ENCODE measurements around the gene CCDC88B. TPM values are rescaled to one million over a fixed set of nuclear protein-coding genes. Genes with fewer than 3 reads are reported as not detected.

Gene CCDC88B
- total RNA-seq, 1 donor: 21.3 TPM

- DNase-seq (ENCODE audit: low read depth in 2 of 3, low spot score in 2 of 3): no peak
Observed at GRCh38 chr11:64406221-64406946, 66.4 kb downstream of the CCDC88B start.

Small RNA genes within 50 kb of the gene (small RNA-seq; reads per million reads assigned to genes)
- gene MIR1237 (not detected), gene MIR7155 (not detected), gene RF00019 (not detected)

Other genes with a start within 250 kb of the CCDC88B start
- gene MACROD1, start 174.1 kb upstream of the CCDC88B start, total RNA-seq: 22.4 TPM
- 77.3 TPM for gene STIP1, start 154.0 kb upstream of the CCDC88B start, total RNA-seq
- gene FERMT3, start 133.5 kb upstream of the CCDC88B start, total RNA-seq: 221 TPM
- gene TRPT1, start 114.0 kb upstream of the CCDC88B start, total RNA-seq: 33.1 TPM
- gene NUDT22, start 113.9 kb upstream of the CCDC88B start, total RNA-seq: 60.1 TPM
- gene DNAJC4, start 109.7 kb upstream of the CCDC88B start, total RNA-seq: 44.7 TPM
- 15.9 TPM for gene VEGFB, start 105.6 kb upstream of the CCDC88B start, total RNA-seq
- 36.6 TPM for gene FKBP2, start 99.1 kb upstream of the CCDC88B start, total RNA-seq
- gene PPP1R14B, start 93.3 kb upstream of the CCDC88B start, total RNA-seq: 77.0 TPM
- gene PLCB3, start 88.7 kb upstream of the CCDC88B start, total RNA-seq: 25.9 TPM
- 32.6 TPM for gene BAD, start 55.5 kb upstream of the CCDC88B start, total RNA-seq
- gene GPR137, start 54.4 kb upstream of the CCDC88B start, total RNA-seq: 15.1 TPM
- under 0.01 TPM for gene KCNK4, start 48.9 kb upstream of the CCDC88B start, total RNA-seq
- not detected for gene CATSPERZ, start 39.8 kb upstream of the CCDC88B start, total RNA-seq
- 19.9 TPM for gene ESRRA, start 34.7 kb upstream of the CCDC88B start, total RNA-seq
- 203 TPM for gene TRMT112, start 22.6 kb upstream of the CCDC88B start, total RNA-seq
- 103 TPM for gene PRDX5, start 22.1 kb upstream of the CCDC88B start, total RNA-seq
- gene RPS6KA4, start 19.0 kb downstream of the CCDC88B start, total RNA-seq: 59.0 TPM
- gene SLC22A11, start 215.7 kb downstream of the CCDC88B start, total RNA-seq: not detected

All from hematopoietic multipotent progenitor cell (in vitro differentiated cells).